H1 (cell line): ENCODE measurements around the gene RERE. TPM values are rescaled to one million over a fixed set of nuclear protein-coding genes. Genes with fewer than 3 reads are reported as not detected.
A peak's percentile ranks its signal among the peaks of the same experiment; 100 is the strongest.

ENCODE experiments used
- KDM4A ChIP-seq: IDR thresholded peaks from one replicate; pipeline ENCODE4 v1.7.1; 2012; ENCODE audit warnings: low read depth, mild to moderate bottlenecking, moderate library complexity, low read length, inconsistent platforms; ENCODE audit not compliant: severe bottlenecking
- POU5F1 ChIP-seq: IDR thresholded peaks from 2 replicates; pipeline ENCODE4 v1.6.1; 2011; ENCODE audit warnings: low read depth, mild to moderate bottlenecking, low read length, moderate library complexity
- SAP30 ChIP-seq: fragments of 300-600 bp; sonication (generic); IDR thresholded peaks from 2 replicates; pipeline ENCODE4 v1.7.1; 2012; ENCODE audit warnings: low read length, moderate library complexity, mild to moderate bottlenecking, inconsistent platforms; ENCODE audit not compliant: insufficient read depth, insufficient replicate concordance
- SP1 ChIP-seq: IDR thresholded peaks from 2 replicates; pipeline ENCODE4 v1.6.1; 2011; ENCODE audit warnings: low read depth, low read length
- TEAD4 ChIP-seq: IDR thresholded peaks from 2 replicates; pipeline ENCODE4 v1.6.1; 2012; ENCODE audit warnings: low read depth, low read length, inconsistent platforms, mixed read lengths
- polyA plus RNA-seq, 7 experiments: library from polyadenylated mRNA; depleted of rRNA in 3 of 7; stranded (reverse) in 5 of 7; unstranded in 2 of 7; fragments of >200 nt in 5 of 7; fragments of 200-250 nt in 2 of 7; gene quantifications; 1 replicate in 5 of 7; 2 replicates in 1 of 7; 4 replicates in 1 of 7; pipeline versions ENCODE4 v1.2.1 to v1.2.3, GENCODE V29; 2011 to 2013; ENCODE audit warnings: missing spikeins in 2 of 7, mixed read lengths in 2 of 7
- total RNA-seq: library from RNA; stranded (reverse); fragmentation: NEBNext Ultra II Directional; extraction: Animal tissue kit (Norgen Biotek cat#: 25700); gene quantifications from 2 replicates; pipeline ENCODE4 v1.2.1, GENCODE V29; 2021

The RERE gene
- total and polyA plus RNA-seq, 2 of the 8 experiments (the other 6 are each of a cell fraction or from before 2014, with no cell fraction given), result 15.3 to 142 TPM

GRCh38 chr1:8460132-8460544 is 357.3 kb downstream of the RERE start (continued):
- TF ChIP-seq POU5F1 (peak; percentile 74; the same call in 1 of the 2 replicates), SAP30 (no peak), KDM4A (no peak), TEAD4 (peak; percentile 81; the same call in 1 of the 2 replicates), SP1 (peak; percentile 75; the same call in 1 of the 2 replicates)
